Measurements from ENCODE around the gene UFSP2. TPM values are rescaled to one million over a fixed set of nuclear protein-coding genes. Genes with fewer than 3 reads are reported as not detected.

UFSP2 gene, protein sequence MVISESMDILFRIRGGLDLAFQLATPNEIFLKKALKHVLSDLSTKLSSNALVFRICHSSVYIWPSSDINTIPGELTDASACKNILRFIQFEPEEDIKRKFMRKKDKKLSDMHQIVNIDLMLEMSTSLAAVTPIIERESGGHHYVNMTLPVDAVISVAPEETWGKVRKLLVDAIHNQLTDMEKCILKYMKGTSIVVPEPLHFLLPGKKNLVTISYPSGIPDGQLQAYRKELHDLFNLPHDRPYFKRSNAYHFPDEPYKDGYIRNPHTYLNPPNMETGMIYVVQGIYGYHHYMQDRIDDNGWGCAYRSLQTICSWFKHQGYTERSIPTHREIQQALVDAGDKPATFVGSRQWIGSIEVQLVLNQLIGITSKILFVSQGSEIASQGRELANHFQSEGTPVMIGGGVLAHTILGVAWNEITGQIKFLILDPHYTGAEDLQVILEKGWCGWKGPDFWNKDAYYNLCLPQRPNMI
- total RNA-seq (2022; extraction: Qiagen RNA extraction), result 11.0 to 16.8 TPM (median 12.8 TPM) in 5 replicates

GRCh38 chr4:185425647-185426352 lies at the start of gene UFSP2:
TSS of gene UFSP2 (minus strand) at chr4:185425964. CDS start at chr4:185425868, 96 bp downstream.

DNA sequence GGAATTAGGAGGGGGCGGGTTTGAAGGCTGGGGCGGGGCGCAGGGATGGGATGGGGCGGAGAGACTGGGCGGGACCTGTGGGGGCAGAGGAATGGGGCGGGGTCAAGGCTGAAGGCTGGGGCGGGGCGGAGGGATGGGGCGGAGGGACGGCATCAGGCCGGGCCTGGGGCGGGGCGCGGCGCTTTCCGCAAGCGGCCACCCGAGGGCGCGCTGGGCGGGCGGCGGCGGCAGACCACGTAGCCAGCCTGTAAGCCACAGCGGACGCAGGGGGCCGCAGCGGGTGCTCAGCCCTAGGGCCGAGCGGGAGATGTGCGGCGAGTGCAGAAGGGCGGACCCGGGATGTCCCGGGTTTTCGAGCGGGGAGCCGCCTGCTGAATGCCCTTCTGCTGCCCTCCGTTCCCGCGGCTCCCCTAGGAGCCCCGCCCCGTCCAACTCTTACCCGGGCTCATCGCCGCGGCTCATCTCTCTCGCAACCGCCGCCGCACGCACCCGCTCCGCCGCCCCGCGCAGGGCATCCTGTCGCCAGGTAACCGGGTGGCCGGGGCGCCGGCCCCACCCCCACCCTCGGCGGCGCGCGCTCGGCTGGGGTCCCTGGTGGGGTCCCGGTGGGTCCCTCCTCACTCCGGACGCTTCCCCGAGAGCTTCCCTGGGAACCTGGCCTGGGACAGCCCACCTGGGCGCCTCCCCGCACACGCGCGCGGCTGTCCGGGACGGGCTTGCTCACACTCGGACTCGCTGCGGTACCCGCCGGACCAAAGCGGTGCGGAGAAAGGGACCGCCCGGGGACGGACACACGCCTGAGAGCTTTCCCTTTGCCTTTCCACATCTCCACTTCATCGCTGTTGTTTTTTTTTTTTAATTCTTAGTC lies 45.7 kb upstream of the UFSP2 start, which contains the start of gene CCDC110:
TSS of gene CCDC110 (minus strand) at position 499 of the 868 bp plus-strand sequence. CDS start at position 449, 50 bp downstream.

GRCh38 chr4:185396724-185397385 lies 28.9 kb downstream of the UFSP2 start, which contains the start of gene ANKRD37:
TSS of gene ANKRD37 (plus strand) at chr4:185396841. CDS start at chr4:185396924, 83 bp downstream.

DNA sequence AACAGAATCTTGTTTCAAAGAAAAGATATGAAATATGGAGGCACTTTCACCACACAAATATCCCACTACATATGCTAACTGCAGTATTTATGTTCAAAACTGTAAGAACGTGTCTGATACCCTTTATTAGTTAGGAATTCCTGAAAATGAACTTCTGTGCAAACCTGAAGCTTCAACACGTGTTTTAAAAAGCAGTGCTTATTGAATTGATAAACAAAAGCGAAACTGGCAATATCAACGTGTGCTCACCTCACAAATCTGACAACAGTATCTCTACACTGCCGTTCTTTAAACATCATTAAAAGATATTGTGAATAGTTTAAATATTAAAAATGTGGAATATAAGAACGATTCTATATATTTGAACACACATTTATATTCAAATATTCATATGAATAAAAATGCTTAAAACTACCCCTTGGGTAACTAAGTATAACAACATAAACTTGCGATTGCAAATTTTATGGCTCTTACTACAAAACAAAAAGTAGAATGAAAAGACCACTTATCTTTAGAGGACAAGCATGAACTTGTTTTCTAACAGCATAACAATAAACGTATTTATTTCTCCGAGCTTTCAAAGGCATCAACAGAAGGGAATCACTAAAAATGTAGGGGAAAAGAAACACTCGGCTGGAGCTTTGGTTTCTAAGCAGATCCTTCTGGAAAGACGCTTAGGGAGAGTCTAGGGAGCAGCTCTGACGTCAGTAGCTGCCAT lies 30.4 kb downstream of the UFSP2 start, which contains the start of gene LRP2BP:
TSS of gene LRP2BP (minus strand) at position 687 of the 718 bp plus-strand sequence. CDS start 17,738 bp downstream, outside the sequence.

Other genes with a start within 250 kb of the UFSP2 start
- 8.1 to 13.9 TPM (median 11.1 TPM) in 5 replicates for gene CFAP97, start 222.0 kb downstream of the UFSP2 start, total RNA-seq (2022; extraction: Qiagen RNA extraction)
- gene SNX25, start 216.4 kb downstream of the UFSP2 start, total RNA-seq (2022; extraction: Qiagen RNA extraction), result 6.2 to 7.7 TPM (median 7.2 TPM) in 5 replicates
- 0.08 to 0.14 TPM (median 0.10 TPM) in 5 replicates for gene LRP2BP, start 30.0 kb downstream of the UFSP2 start, total RNA-seq (2022; extraction: Qiagen RNA extraction)
- 2.4 to 3.6 TPM (median 3.0 TPM) in 5 replicates for gene ANKRD37, start 29.1 kb downstream of the UFSP2 start, total RNA-seq (2022; extraction: Qiagen RNA extraction)
- gene CCDC110, start 45.8 kb upstream of the UFSP2 start, total RNA-seq (2022; extraction: Qiagen RNA extraction), result 0.06 TPM in 1 of 5 replicates, not detected in the others
- gene PDLIM3, start 109.5 kb upstream of the UFSP2 start, total RNA-seq (2022; extraction: Qiagen RNA extraction), result 0.10 to 0.26 TPM (median 0.16 TPM) in 5 replicates